LHCN-M2 (cell line): Measurements from ENCODE around the gene AHR. TPM values are rescaled to one million over a fixed set of nuclear protein-coding genes. Genes with fewer than 3 reads are reported as not detected.

Experiments used
- DNase-seq: peaks from one replicate; pipeline ENCODE4 v3.0.0-alpha.2; 2012; ENCODE audit warnings: low read depth
- polyA plus RNA-seq: library from polyadenylated mRNA; unstranded; fragments of >200 nt; gene quantifications from one replicate; pipeline ENCODE4 v1.2.1, GENCODE V29; 2012; ENCODE audit warnings: missing spikeins
- total RNA-seq: library from RNA; depleted of rRNA; stranded (reverse); fragments of >200 nt; gene quantifications from 2 replicates; pipeline ENCODE4 v1.2.3, GENCODE V29; 2014; rRNA removed

AHR gene
- 91.3 and 93.2 TPM in 2 replicates for total RNA-seq
- polyA plus RNA-seq: 16.9 TPM

- peak; percentile 95 for DNase-seq
Measured at GRCh38 chr7:17298102-17298839, at the start of gene AHR. Gene AHR, plus strand, starts transcription at chr7:17298652. Its CDS starts 613 bp downstream, at chr7:17299265.

DNA sequence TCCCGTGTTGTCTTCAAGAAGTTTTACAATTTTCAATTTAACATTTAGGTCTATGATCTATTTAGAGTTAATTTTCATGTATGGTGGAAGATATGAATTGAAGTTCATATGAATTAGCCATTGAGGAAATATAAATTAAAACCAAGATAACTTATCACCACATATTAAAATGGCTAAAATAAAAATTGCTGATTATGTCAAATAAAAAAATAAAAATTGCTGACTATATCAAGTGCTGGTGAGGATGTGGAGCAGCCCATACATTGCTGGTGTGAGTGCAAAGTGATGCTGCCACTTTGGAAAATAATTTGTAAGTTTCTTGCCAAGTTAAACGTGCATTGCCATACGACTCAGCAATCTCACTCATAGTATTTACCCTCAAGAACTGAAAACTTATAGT is 44.6 kb upstream of the AHR start:
- DNase-seq: no peak

GRCh38 chr7:17255926-17256325 is 42.5 kb upstream of the AHR start:
- DNase-seq: no peak

GRCh38 chr7:17256375-17256774 is 42.1 kb upstream of the AHR start:
- DNase-seq: no peak

DNA sequence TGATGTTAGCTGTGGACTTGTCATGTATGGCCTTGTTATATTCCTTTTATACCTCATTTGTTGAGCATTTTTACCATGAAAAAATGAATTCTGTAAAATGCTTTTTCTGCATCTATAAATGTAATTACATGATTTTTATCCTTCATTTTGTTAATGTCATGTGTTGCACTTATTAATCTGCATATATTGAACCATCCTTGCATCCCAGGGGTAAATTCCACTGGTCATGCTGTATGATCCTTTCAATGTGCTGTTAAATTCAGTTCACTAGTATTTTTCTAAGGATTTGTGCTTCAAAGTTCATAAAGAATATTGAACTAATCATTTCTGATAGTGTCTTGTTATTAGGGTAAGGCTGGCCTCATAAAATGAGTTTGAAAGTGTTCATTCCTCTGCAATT is 31.9 kb upstream of the AHR start:
- DNase-seq: no peak

DNA sequence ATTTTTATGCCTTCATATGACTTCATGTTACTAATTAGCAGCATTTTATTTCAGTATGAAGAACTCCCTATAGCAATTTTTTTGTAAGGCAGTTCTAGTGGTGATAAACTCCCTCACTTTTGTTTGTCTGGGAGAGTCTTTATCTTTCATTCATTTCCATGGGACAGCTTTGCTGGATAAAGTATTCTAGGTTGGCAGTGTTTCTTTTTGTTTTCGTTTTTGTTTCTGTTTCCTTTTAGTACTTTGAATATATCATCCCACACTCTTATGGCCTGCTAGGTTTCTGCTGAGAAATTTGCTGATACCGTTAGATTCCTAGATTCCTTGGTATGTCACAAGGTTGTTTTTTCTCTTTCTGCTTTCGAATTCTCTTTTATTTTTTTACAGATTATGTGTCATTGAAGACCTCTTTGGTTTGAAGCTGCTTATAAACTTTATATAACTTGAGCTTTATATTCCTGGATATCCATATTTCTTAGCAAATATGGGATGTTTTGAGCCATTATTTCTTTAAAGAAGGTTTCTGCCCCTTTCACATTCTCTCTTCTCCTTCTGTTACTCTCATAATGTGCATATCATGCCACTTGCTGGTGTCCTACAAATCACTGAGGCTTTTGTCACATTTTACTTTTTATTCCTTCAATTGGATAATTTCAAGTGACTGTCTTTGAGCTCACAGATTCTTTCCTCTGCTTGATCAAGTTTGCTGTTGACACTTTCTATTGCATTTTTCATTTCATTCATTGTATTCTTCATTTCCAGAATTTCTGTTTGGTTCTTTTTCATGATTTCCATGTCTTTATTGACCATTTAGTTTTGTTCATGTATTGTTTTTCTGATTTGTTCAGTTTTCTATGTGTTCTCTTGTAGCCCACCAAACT is 28.9 kb upstream of the AHR start:
- peak; percentile 26 for DNase-seq

DNA sequence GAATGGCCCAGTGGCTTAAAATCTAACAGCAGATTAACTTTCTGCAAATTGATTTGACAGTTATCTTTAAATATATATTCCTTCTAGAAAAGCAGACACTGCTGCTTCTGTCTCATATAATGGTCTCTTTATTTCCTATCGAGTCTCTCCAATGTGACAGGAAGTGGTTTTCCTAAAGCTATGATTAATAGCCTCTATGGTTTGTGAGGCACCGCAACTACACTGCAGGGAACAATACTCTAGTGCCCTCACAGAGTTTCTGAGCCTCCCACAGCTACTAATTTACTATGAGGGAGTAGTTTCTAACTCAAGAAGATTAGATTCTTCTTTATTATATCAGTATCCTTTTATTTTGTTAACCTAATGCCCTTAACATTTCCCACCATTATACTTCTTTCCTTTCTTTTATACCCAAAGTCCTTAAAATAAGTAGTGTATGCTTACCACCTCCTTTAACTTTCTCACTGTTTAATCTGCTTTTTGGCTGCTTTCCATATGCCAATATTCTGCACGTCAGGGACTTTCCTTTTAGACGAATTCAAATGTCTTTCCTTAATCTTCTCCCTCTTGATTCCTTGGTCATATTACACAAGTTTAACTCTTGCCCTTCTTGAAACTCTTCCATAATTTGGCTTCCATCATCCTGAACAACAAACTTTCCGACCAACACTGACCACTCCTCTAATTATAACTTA is 23.8 kb upstream of the AHR start:
- peak; percentile 86 for DNase-seq

DNA sequence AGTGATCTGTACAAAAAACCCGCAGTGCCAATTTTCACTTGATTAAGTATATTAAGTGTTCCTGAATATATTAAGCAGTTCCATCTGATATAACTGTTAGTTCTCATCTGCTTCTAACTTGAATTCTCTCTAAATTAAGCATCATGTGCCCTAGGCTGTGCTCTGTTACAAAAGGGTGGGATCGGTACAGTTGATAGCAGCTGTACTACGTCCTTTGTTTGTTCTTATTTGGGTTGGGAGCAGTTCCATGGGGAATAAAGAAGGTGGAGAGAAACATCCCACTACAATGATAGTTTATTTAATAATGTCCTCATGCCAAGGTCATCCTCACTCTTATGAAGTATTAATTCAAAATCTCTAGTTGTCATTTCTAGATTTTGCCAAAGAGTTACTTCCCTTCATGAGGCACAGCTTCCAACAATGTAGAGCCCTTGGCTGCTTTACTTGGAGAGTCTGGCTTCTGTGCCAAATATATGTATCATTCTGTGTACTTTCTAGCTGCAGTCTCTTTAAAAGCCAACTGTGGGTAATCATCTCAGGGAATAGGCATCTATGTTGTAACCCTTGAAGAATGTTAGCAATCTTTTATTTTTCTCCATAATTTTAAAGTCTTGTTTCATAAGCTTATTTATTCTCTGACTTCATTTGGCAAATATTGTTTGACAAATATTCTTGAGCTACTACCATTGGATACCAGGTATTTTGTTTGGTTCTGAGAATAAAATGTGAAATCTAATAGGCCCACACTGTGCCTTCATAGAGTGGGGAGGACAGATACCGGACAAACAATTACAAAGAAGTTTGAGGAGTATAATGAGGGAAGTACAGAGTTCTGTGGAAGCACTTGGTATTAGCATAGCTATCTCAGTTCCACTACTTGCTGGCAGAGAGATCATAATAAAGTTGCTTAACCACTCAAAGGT is 22.4 kb upstream of the AHR start:
- peak; percentile 96 for DNase-seq

DNA sequence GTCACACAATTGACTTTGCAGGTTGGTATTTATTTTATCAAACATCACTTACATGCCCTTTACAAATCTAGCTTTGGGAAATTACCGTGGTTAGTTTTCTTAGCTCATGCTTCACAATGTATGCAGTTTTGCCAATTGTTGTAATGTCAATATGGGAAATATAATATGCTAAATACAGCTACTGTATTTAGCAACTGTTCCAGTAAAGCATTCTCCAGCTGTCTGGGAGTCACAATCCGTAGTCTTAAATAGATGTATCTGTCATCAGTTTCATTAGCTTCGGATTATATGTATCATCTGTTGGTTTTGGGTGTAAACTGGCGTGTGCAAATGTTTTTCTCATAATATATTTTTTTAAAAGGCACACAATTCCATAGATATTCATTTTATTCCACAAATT is 19.4 kb upstream of the AHR start:
- DNase-seq: peak; percentile 75

DNA sequence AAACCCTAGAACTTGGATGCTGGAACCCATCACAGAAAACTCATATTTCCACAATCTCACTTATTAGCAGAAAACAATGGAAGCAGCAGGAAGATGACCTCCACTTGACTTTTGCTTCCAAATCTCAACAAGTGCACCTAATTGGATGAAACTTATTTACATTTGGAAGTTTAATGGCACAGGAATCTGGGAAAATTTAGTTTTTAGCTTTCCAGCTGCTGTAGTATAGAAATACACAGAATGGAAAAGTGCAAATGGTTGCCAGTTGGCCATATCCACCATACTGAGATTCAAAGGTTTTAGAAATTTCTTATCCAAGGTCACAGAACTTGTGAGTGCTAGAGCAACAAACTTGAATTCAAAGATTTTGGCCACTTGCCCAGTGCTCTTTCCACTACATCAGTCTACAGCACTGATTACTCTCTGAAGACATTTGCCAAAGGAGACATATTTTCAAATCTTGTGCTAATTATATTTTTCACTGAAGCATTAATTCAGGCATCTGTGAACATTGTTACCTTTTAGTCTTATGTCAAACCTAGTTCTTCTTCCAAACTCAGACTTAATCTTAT is 9.3 kb upstream of the AHR start:
- DNase-seq: peak; percentile 36

DNA sequence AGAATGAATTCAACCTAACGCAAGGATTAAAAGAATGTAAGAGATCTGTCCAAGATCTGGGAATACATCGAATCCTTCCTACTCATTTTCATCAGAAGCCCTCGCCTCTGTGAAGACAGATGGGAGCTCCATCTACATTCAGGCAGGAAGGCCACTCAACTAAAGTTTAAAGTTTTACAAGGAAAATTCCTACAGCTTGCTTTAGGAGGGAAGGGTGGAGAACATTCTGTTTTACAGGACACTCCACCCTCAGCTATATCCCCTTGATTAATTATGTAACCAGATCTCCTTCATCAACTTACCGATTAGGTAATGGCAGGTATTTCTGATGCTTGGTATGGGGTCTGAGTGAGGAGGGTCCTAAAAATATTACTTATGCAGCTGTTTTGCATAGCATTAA is 5.6 kb upstream of the AHR start:
- no peak for DNase-seq

DNA sequence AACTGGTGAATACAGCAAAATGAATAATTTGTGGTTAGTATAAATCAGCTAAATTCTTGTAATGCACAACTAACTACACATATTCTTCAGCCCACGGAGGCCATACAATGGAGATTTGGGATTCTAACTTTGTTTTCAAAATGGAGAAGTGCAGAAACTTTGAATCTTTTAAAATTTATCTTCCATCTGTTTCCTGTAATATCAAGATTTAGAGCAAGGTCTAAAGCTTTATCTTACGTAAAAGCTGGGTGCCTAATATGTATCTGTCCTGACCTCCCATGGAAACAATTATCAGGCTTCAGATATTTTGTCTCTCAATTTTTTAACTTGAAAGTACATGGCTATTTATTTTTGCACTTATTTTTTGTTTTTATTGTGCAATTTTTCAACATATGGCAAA is 5.0 kb upstream of the AHR start:
- DNase-seq: no peak

DNA sequence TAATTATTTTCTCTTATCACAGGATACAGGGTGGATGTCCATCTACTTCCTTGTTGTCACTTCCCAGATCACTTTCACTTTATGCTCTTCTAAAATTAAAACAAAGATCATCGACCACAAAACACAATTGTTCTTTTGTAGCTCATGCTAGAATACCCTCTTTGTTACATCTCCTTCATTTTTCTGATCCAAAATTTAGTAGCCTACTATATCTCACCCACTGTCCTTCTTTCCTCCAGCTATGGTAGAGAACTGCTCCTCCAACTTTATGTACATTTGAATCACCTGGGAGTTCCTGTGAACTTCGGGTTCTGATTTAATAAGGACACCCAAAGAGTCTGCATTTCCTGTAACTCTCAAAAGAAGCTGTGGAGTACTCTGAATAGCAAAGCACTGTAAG is 1.2 kb upstream of the AHR start:
- DNase-seq: no peak

DNA sequence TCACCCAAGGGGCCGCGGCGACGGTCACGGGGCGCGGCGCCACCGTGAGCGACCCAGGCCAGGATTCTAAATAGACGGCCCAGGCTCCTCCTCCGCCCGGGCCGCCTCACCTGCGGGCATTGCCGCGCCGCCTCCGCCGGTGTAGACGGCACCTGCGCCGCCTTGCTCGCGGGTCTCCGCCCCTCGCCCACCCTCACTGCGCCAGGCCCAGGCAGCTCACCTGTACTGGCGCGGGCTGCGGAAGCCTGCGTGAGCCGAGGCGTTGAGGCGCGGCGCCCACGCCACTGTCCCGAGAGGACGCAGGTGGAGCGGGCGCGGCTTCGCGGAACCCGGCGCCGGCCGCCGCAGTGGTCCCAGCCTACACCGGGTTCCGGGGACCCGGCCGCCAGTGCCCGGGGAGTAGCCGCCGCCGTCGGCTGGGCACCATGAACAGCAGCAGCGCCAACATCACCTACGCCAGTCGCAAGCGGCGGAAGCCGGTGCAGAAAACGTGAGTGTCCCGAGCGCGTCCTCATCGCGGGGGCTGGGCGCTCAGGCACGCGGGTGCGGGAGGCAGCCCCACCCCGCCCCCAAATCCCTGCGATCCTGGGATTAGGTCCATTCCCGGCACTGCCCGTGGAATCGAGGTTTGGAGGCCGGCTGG is 509 bp downstream of the AHR start:
- peak; percentile 49 for DNase-seq

GRCh38 chr7:17299483-17299991 is 1.1 kb downstream of the AHR start:
- DNase-seq: peak; percentile 56

GRCh38 chr7:17300012-17300411 is 1.6 kb downstream of the AHR start:
- peak; percentile 35 for DNase-seq

GRCh38 chr7:17300437-17300836 is 2.0 kb downstream of the AHR start:
- no peak for DNase-seq

DNA sequence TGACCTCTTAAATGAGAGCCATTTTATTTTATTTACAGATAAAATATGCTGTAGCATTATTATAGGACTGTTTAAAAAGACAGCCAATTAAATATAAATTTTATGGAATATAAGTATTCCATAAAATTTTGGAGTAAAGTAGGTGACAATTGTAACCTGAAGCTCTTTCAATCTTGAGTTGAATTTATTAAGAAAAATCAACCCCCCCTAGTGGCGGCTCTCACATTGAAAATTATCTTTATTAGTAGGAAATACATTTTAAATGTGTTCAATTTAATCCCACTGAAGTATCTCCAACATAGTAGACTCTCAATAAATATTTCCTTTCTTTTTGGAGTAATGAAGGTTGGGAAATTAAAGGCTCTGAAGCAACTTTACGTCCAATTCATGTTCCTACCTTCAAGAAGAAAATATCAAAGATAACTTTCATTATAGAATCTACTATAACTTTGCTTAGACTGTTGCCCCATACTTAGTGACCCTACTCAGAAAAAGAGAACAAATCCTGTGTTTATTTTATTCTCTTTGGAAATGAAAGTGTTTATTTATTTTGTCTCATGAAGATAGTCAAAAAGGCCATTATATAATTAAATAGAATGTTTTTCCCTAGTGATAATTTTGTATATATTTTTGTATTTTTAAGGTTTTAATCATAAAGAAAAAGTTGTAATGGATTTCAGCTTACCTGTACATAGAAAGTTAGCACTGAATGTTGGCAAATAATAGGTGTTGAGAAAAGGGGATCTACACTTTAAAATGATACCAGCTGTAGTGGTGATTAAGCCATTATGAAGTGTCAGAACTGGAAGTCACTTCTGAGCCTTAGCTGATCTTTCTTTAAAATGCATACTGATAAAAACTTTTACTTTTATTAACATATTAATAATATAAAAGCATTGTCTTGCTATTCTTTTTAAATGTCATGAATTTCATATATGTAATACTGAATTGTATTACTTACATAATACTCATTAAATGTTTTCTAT is 3.3 kb downstream of the AHR start:
- peak; percentile 59 for DNase-seq
